A549 (cell line): ENCODE results near the gene C8G. TPM values are rescaled to one million over a fixed set of nuclear protein-coding genes. Genes with fewer than 3 reads are reported as not detected.

Source experiments
- ATAC-seq, 2 experiments: fragments of 200-7000 bp in 1 of 2; fragments of >200 bp in 1 of 2; cut with Nextera tagmentation in 1 of 2; cut with Tn5 transposase in 1 of 2; 3 replicates each; pipeline versions ENCODE4 v1.8.0 to v1.9.1; 2018 to 2020; ENCODE audit warnings: mild to moderate bottlenecking in 1 of 2, moderate library complexity in 1 of 2
- CTCF ChIA-PET: fragments of 300-600 bp; sonication (Branson Sonifier 250); formaldehyde crosslinking; extraction: SDS; loops from one replicate; lab custom pipeline; 2021; ENCODE audit warnings: antibody characterized with exemption, inconsistent platforms; lab: Yijun Ruan, JAX
- POLR2A ChIA-PET: fragments of 350-600 bp; formaldehyde crosslinking; extraction: SDS; loops from one replicate; lab custom pipeline; 2021; ENCODE audit warnings: antibody characterized with exemption, inconsistent platforms; lab: Yijun Ruan, JAX
- DNase-seq, 2 experiments: peaks; one replicate each; pipeline versions ENCODE4 v3.0.0 to v3.0.0-alpha.2; 2011 to 2016; ENCODE audit warnings: low read depth in 1 of 2, low spot score in 1 of 2
- FAIRE-seq: peaks from 2 replicates; lab custom pipeline; 2011; peaks lifted over from hg19 to GRCh38; lab: Jason Lieb, UNC
- H3K27ac ChIP-seq, 2 experiments: fragments of >200 bp; sonication (Bioruptor Twin); formaldehyde crosslinking; 3 replicates each; pipeline ENCODE4 v1.5.1; 2016 to 2017
- H3K4me1 ChIP-seq: fragments of >200 bp; sonication (Bioruptor Twin); formaldehyde crosslinking; 3 replicates; pipeline ENCODE4 v1.6.1; 2016
- H3K4me2 ChIP-seq: fragments of >200 bp; sonication (Bioruptor Twin); formaldehyde crosslinking; 3 replicates; pipeline ENCODE4 v1.6.1; 2016
- H3K4me3 ChIP-seq: fragments of >200 bp; sonication (Bioruptor Twin); formaldehyde crosslinking; 3 replicates; pipeline ENCODE4 v1.5.1; 2016
- H3K9me3 ChIP-seq: fragments of >200 bp; sonication (Bioruptor Twin); formaldehyde crosslinking; 3 replicates; pipeline ENCODE4 v1.6.1; 2016
- ELK1 ChIP-seq: fragments of 150-350 bp; IDR thresholded peaks from 2 replicates; pipeline ENCODE4 v1.6.1; 2014; ENCODE audit warnings: low read depth, mild to moderate bottlenecking, low read length
- FOSB ChIP-seq: fragments of 250-450 bp; sonication (Bioruptor Pico); IDR thresholded peaks from 2 replicates; pipeline ENCODE4 v1.5.0; 2020; ENCODE audit warnings: mild to moderate bottlenecking, moderate library complexity
- HOXA7 ChIP-seq: fragments of 250-450 bp; sonication (Bioruptor Pico); IDR thresholded peaks from 2 replicates; pipeline ENCODE4 v1.5.0; 2020; ENCODE audit warnings: mild to moderate bottlenecking, moderate library complexity
- JUN ChIP-seq, 2 experiments: fragments of >200 bp; sonication (Bioruptor Twin); formaldehyde crosslinking; IDR thresholded peaks; 2 replicates in 1 of 2; 3 replicates in 1 of 2; pipeline ENCODE4 v1.6.1; 2016 to 2017
- NFE2L2 ChIP-seq: fragments of 150-350 bp; conservative IDR thresholded peaks from 2 replicates; pipeline ENCODE4 v1.6.1; 2014; ENCODE audit warnings: low read length
- PBX3 ChIP-seq: IDR thresholded peaks from 2 replicates; pipeline ENCODE4 v1.6.1; 2012
- POLR2AphosphoS2 ChIP-seq: conservative IDR thresholded peaks from 2 replicates; pipeline ENCODE4 v1.6.1; 2012; ENCODE audit warnings: low read length, improper control_type of control experiment, inconsistent platforms
- RAD21 ChIP-seq, 2 experiments: fragments of >200 bp in 1 of 2; sonication (Bioruptor Twin) in 1 of 2; formaldehyde crosslinking in 1 of 2; IDR thresholded peaks in 1 of 2; conservative IDR thresholded peaks in 1 of 2; 2 replicates in 1 of 2; 3 replicates in 1 of 2; pipeline ENCODE4 v1.6.1; 2012 to 2018; ENCODE audit warnings: inconsistent platforms in 1 of 2
- RNF2 ChIP-seq: fragments of 200-600 bp; sonication (generic); IDR thresholded peaks from 2 replicates; pipeline ENCODE4 v1.6.1; 2016; ENCODE audit warnings: low read depth, mild to moderate bottlenecking, antibody characterized with exemption, moderate library complexity, borderline replicate concordance
- TP53 ChIP-seq: fragments of 250-450 bp; sonication (Bioruptor Pico); IDR thresholded peaks from 2 replicates; pipeline ENCODE4 v1.5.0; 2021; ENCODE audit warnings: mild to moderate bottlenecking, moderate library complexity
- ZC3H11A ChIP-seq: fragments of 450-650 bp; IDR thresholded peaks from 2 replicates; pipeline ENCODE4 v1.6.1; 2014; ENCODE audit warnings: antibody characterized with exemption, mild to moderate bottlenecking
- WGBS: methylation state at CpG from one replicate; pipeline ENCODE4 v1.1.6; 2017; ENCODE audit errors: missing lambda C conversion rate; 5-methylcytosine and 5-hydroxymethylcytosine counted together
- polyA plus RNA-seq, 4 experiments: library from polyadenylated mRNA; depleted of rRNA in 3 of 4; stranded (reverse); fragments of >200 nt; fragmentation: RNase III in 1 of 4; extraction: RNeasy Plus Mini Kit Qiagen cat#74134 plus additional on column Dnase treatment in 1 of 4; gene quantifications; 2 replicates in 3 of 4; 3 replicates in 1 of 4; pipeline ENCODE4 v1.2.3, GENCODE V29; 2011 to 2017

The C8G gene
- polyA plus RNA-seq, 2 of the 4 experiments (the other 2 are of a cell fraction): 0.45 to 1.3 TPM

- TF ChIP-seq NFE2L2 (no peak), HOXA7 (no peak), FOSB (CRISPR knock-in tag) (no peak), POLR2AphosphoS2 (no peak)
Measured at GRCh38 chr9:136995362-136995761, 50.3 kb downstream of the C8G start (continued).

- H3K9me3 ChIP-seq: peaks cover 3% of the 10 kb centered on the region; the same call in 1 of the 3 replicates
- peak overlapping the region; percentile 30 for H3K4me3 ChIP-seq
- no peak for TF ChIP-seq HOXA7
- TF ChIP-seq RAD21 (conservative IDR thresholded peaks at IDR 0.05 in 1 of 2, IDR thresholded peaks at IDR 0.05 in 1 of 2): no peak
- TF ChIP-seq PBX3: peak; percentile 21
- TF ChIP-seq RNF2: no peak
- no peak for TF ChIP-seq TP53
- no peak for TF ChIP-seq JUN (IDR thresholded peaks at IDR 0.05)
- TF ChIP-seq ZC3H11A: no peak
- TF ChIP-seq ELK1: no peak
- WGBS: 10% methylated on average over 2 of the region's 12 CpGs
- peak in 1 of 2 experiments; percentile 14; a peak in 3 of 6 replicates for ATAC-seq
- ChIA-PET CTCF (interaction anchor here (0.5 to 6.6 kb wide), 9 partner anchors 9 to 153 kb away, joined by 3 to 34 read pairs (median 5); partner anchors contain the start of genes ABCA2, AJM1 and NPDC1), POLR2A (interaction anchor here (0.8 to 1.7 kb wide), 5 partner anchors 18 to 148 kb away, joined by 3 to 6 read pairs (median 4); no protein-coding TSS in a partner anchor)
- FAIRE-seq: no peak
- peak overlapping the region; percentile 86 for H3K4me2 ChIP-seq
- peaks cover 53% of the 10 kb centered on the region for H3K4me1 ChIP-seq
- H3K27ac ChIP-seq: peak overlapping the region; percentile 59 to 84
- DNase-seq: no peak
Measured at GRCh38 chr9:136995772-136996311, 50.8 kb downstream of the C8G start.

Other genes with a start within 250 kb of the C8G start
Only the 30 nearest of the 32 such genes appear.
- gene DIPK1B, start 232.7 kb upstream of the C8G start, polyA plus RNA-seq (2011; rRNA removed): 6.7 and 8.8 TPM in 2 replicates
- 6.0 to 8.2 TPM (median 6.7 TPM) in 3 replicates for gene DIPK1B, start 232.7 kb upstream of the C8G start, polyA plus RNA-seq (2017; fragmentation: RNase III; extraction: RNeasy Plus Mini Kit Qiagen cat#74134 plus additional on column Dnase treatment)
- not detected in 2 replicates for gene LCN10, start 202.3 kb upstream of the C8G start, polyA plus RNA-seq (2011; rRNA removed)
- gene LCN10, start 202.3 kb upstream of the C8G start, polyA plus RNA-seq (2017; fragmentation: RNase III; extraction: RNeasy Plus Mini Kit Qiagen cat#74134 plus additional on column Dnase treatment): not detected in 3 replicates
- gene LCN6, start 196.7 kb upstream of the C8G start, polyA plus RNA-seq (2011; rRNA removed): not detected in 2 replicates
- not detected in 3 replicates for gene LCN6, start 196.7 kb upstream of the C8G start, polyA plus RNA-seq (2017; fragmentation: RNase III; extraction: RNeasy Plus Mini Kit Qiagen cat#74134 plus additional on column Dnase treatment)
- gene LCN8, start 187.0 kb upstream of the C8G start, polyA plus RNA-seq (2011; rRNA removed): not detected in 2 replicates
- gene LCN8, start 187.0 kb upstream of the C8G start, polyA plus RNA-seq (2017; fragmentation: RNase III; extraction: RNeasy Plus Mini Kit Qiagen cat#74134 plus additional on column Dnase treatment): not detected in 3 replicates
- gene LCN15, start 180.7 kb upstream of the C8G start, polyA plus RNA-seq (2011; rRNA removed): 0.10 and 0.24 TPM in 2 replicates
- 0.07 to 0.09 TPM in 2 of 3 replicates, not detected in the other for gene LCN15, start 180.7 kb upstream of the C8G start, polyA plus RNA-seq (2017; fragmentation: RNase III; extraction: RNeasy Plus Mini Kit Qiagen cat#74134 plus additional on column Dnase treatment)
- gene TMEM141, start 153.9 kb upstream of the C8G start, polyA plus RNA-seq (2011; rRNA removed): 64.5 and 78.0 TPM in 2 replicates
- gene TMEM141, start 153.9 kb upstream of the C8G start, polyA plus RNA-seq (2017; fragmentation: RNase III; extraction: RNeasy Plus Mini Kit Qiagen cat#74134 plus additional on column Dnase treatment): 69.9 to 71.0 TPM (median 70.7 TPM) in 3 replicates
- 1.4 and 1.6 TPM in 2 replicates for gene CCDC183, start 148.9 kb upstream of the C8G start, polyA plus RNA-seq (2011; rRNA removed)
- 0.58 to 1.1 TPM (median 0.90 TPM) in 3 replicates for gene CCDC183, start 148.9 kb upstream of the C8G start, polyA plus RNA-seq (2017; fragmentation: RNase III; extraction: RNeasy Plus Mini Kit Qiagen cat#74134 plus additional on column Dnase treatment)
- gene RABL6, start 137.3 kb upstream of the C8G start, polyA plus RNA-seq (2011; rRNA removed): 46.8 and 53.5 TPM in 2 replicates
- gene RABL6, start 137.3 kb upstream of the C8G start, polyA plus RNA-seq (2017; fragmentation: RNase III; extraction: RNeasy Plus Mini Kit Qiagen cat#74134 plus additional on column Dnase treatment): 70.3 to 72.2 TPM (median 71.4 TPM) in 3 replicates
- gene AJM1, start 102.8 kb upstream of the C8G start, polyA plus RNA-seq (2011; rRNA removed): 0.75 and 0.76 TPM in 2 replicates
- gene AJM1, start 102.8 kb upstream of the C8G start, polyA plus RNA-seq (2017; fragmentation: RNase III; extraction: RNeasy Plus Mini Kit Qiagen cat#74134 plus additional on column Dnase treatment): 3.0 to 3.6 TPM (median 3.2 TPM) in 3 replicates
- gene PHPT1, start 95.8 kb upstream of the C8G start, polyA plus RNA-seq (2011; rRNA removed): 104 and 123 TPM in 2 replicates
- gene PHPT1, start 95.8 kb upstream of the C8G start, polyA plus RNA-seq (2017; fragmentation: RNase III; extraction: RNeasy Plus Mini Kit Qiagen cat#74134 plus additional on column Dnase treatment): 234 to 261 TPM (median 239 TPM) in 3 replicates
- 1.3 and 1.5 TPM in 2 replicates for gene MAMDC4, start 92.9 kb upstream of the C8G start, polyA plus RNA-seq (2011; rRNA removed)
- gene MAMDC4, start 92.9 kb upstream of the C8G start, polyA plus RNA-seq (2017; fragmentation: RNase III; extraction: RNeasy Plus Mini Kit Qiagen cat#74134 plus additional on column Dnase treatment): 7.3 to 9.1 TPM (median 7.6 TPM) in 3 replicates
- 284 and 464 TPM in 2 replicates for gene EDF1, start 78.9 kb upstream of the C8G start, polyA plus RNA-seq (2011; rRNA removed)
- gene EDF1, start 78.9 kb upstream of the C8G start, polyA plus RNA-seq (2017; fragmentation: RNase III; extraction: RNeasy Plus Mini Kit Qiagen cat#74134 plus additional on column Dnase treatment): 472 to 560 TPM (median 477 TPM) in 3 replicates
- 23.8 and 24.5 TPM in 2 replicates for gene TRAF2, start 58.7 kb upstream of the C8G start, polyA plus RNA-seq (2011; rRNA removed)
- 36.4 to 49.4 TPM (median 39.5 TPM) in 3 replicates for gene TRAF2, start 58.7 kb upstream of the C8G start, polyA plus RNA-seq (2017; fragmentation: RNase III; extraction: RNeasy Plus Mini Kit Qiagen cat#74134 plus additional on column Dnase treatment)
- 37.3 and 37.5 TPM in 2 replicates for gene FBXW5, start 505 bp upstream of the C8G start, polyA plus RNA-seq (2011; rRNA removed)
- 59.3 to 61.4 TPM (median 59.5 TPM) in 3 replicates for gene FBXW5, start 505 bp upstream of the C8G start, polyA plus RNA-seq (2017; fragmentation: RNase III; extraction: RNeasy Plus Mini Kit Qiagen cat#74134 plus additional on column Dnase treatment)
- 0.74 and 1.8 TPM in 2 replicates for gene LCN12, start 7.0 kb downstream of the C8G start, polyA plus RNA-seq (2011; rRNA removed)
- gene LCN12, start 7.0 kb downstream of the C8G start, polyA plus RNA-seq (2017; fragmentation: RNase III; extraction: RNeasy Plus Mini Kit Qiagen cat#74134 plus additional on column Dnase treatment): 2.8 to 3.6 TPM (median 3.0 TPM) in 3 replicates
- gene PTGDS, start 32.3 kb downstream of the C8G start, polyA plus RNA-seq (2011; rRNA removed): 0.31 and 0.33 TPM in 2 replicates
- gene PTGDS, start 32.3 kb downstream of the C8G start, polyA plus RNA-seq (2017; fragmentation: RNase III; extraction: RNeasy Plus Mini Kit Qiagen cat#74134 plus additional on column Dnase treatment): 0.18 to 0.34 TPM (median 0.26 TPM) in 3 replicates
- 0.04 and 0.19 TPM in 2 replicates for gene LCNL1, start 37.8 kb downstream of the C8G start, polyA plus RNA-seq (2011; rRNA removed)
- 0.05 to 0.08 TPM (median 0.08 TPM) in 3 replicates for gene LCNL1, start 37.8 kb downstream of the C8G start, polyA plus RNA-seq (2017; fragmentation: RNase III; extraction: RNeasy Plus Mini Kit Qiagen cat#74134 plus additional on column Dnase treatment)
- 12.6 and 15.6 TPM in 2 replicates for gene PAXX, start 47.2 kb downstream of the C8G start, polyA plus RNA-seq (2011; rRNA removed)
- 50.7 to 57.0 TPM (median 53.2 TPM) in 3 replicates for gene PAXX, start 47.2 kb downstream of the C8G start, polyA plus RNA-seq (2017; fragmentation: RNase III; extraction: RNeasy Plus Mini Kit Qiagen cat#74134 plus additional on column Dnase treatment)
- 0.33 and 0.61 TPM in 2 replicates for gene CLIC3, start 51.3 kb downstream of the C8G start, polyA plus RNA-seq (2011; rRNA removed)
- 5.1 to 6.6 TPM (median 6.4 TPM) in 3 replicates for gene CLIC3, start 51.3 kb downstream of the C8G start, polyA plus RNA-seq (2017; fragmentation: RNase III; extraction: RNeasy Plus Mini Kit Qiagen cat#74134 plus additional on column Dnase treatment)
- gene ABCA2, start 83.0 kb downstream of the C8G start, polyA plus RNA-seq (2011; rRNA removed): 8.3 and 10.1 TPM in 2 replicates
- 23.0 to 25.6 TPM (median 24.7 TPM) in 3 replicates for gene ABCA2, start 83.0 kb downstream of the C8G start, polyA plus RNA-seq (2017; fragmentation: RNase III; extraction: RNeasy Plus Mini Kit Qiagen cat#74134 plus additional on column Dnase treatment)
- not detected in 2 replicates for gene FUT7, start 86.8 kb downstream of the C8G start, polyA plus RNA-seq (2011; rRNA removed)
- 0.07 TPM in 1 of 3 replicates, not detected in the others for gene FUT7, start 86.8 kb downstream of the C8G start, polyA plus RNA-seq (2017; fragmentation: RNase III; extraction: RNeasy Plus Mini Kit Qiagen cat#74134 plus additional on column Dnase treatment)
- 12.7 and 13.0 TPM in 2 replicates for gene NPDC1, start 100.9 kb downstream of the C8G start, polyA plus RNA-seq (2011; rRNA removed)
- gene NPDC1, start 100.9 kb downstream of the C8G start, polyA plus RNA-seq (2017; fragmentation: RNase III; extraction: RNeasy Plus Mini Kit Qiagen cat#74134 plus additional on column Dnase treatment): 33.2 to 40.6 TPM (median 40.2 TPM) in 3 replicates
- gene ENTPD2, start 108.8 kb downstream of the C8G start, polyA plus RNA-seq (2011; rRNA removed): 0.75 and 2.3 TPM in 2 replicates
- 0.71 to 1.2 TPM (median 1.1 TPM) in 3 replicates for gene ENTPD2, start 108.8 kb downstream of the C8G start, polyA plus RNA-seq (2017; fragmentation: RNase III; extraction: RNeasy Plus Mini Kit Qiagen cat#74134 plus additional on column Dnase treatment)
- 6.5 and 6.9 TPM in 2 replicates for gene SAPCD2, start 125.3 kb downstream of the C8G start, polyA plus RNA-seq (2011; rRNA removed)
- 13.1 to 16.4 TPM (median 14.6 TPM) in 3 replicates for gene SAPCD2, start 125.3 kb downstream of the C8G start, polyA plus RNA-seq (2017; fragmentation: RNase III; extraction: RNeasy Plus Mini Kit Qiagen cat#74134 plus additional on column Dnase treatment)
- 1.2 and 1.9 TPM in 2 replicates for gene UAP1L1, start 132.3 kb downstream of the C8G start, polyA plus RNA-seq (2011; rRNA removed)
- 4.8 to 7.8 TPM (median 6.0 TPM) in 3 replicates for gene UAP1L1, start 132.3 kb downstream of the C8G start, polyA plus RNA-seq (2017; fragmentation: RNase III; extraction: RNeasy Plus Mini Kit Qiagen cat#74134 plus additional on column Dnase treatment)
- 31.7 and 47.8 TPM in 2 replicates for gene MAN1B1, start 141.7 kb downstream of the C8G start, polyA plus RNA-seq (2011; rRNA removed)
- gene MAN1B1, start 141.7 kb downstream of the C8G start, polyA plus RNA-seq (2017; fragmentation: RNase III; extraction: RNeasy Plus Mini Kit Qiagen cat#74134 plus additional on column Dnase treatment): 45.1 to 48.6 TPM (median 47.0 TPM) in 3 replicates
- 27.6 and 36.0 TPM in 2 replicates for gene DPP7, start 169.5 kb downstream of the C8G start, polyA plus RNA-seq (2011; rRNA removed)
- 61.3 to 71.8 TPM (median 68.5 TPM) in 3 replicates for gene DPP7, start 169.5 kb downstream of the C8G start, polyA plus RNA-seq (2017; fragmentation: RNase III; extraction: RNeasy Plus Mini Kit Qiagen cat#74134 plus additional on column Dnase treatment)
- gene GRIN1, start 193.9 kb downstream of the C8G start, polyA plus RNA-seq (2011; rRNA removed): 0.11 and 0.13 TPM in 2 replicates
- 0.30 to 0.51 TPM (median 0.45 TPM) in 3 replicates for gene GRIN1, start 193.9 kb downstream of the C8G start, polyA plus RNA-seq (2017; fragmentation: RNase III; extraction: RNeasy Plus Mini Kit Qiagen cat#74134 plus additional on column Dnase treatment)
- 0.08 and 0.09 TPM in 2 replicates for gene LRRC26, start 224.8 kb downstream of the C8G start, polyA plus RNA-seq (2011; rRNA removed)
- 0.80 to 1.2 TPM (median 1.0 TPM) in 3 replicates for gene LRRC26, start 224.8 kb downstream of the C8G start, polyA plus RNA-seq (2017; fragmentation: RNase III; extraction: RNeasy Plus Mini Kit Qiagen cat#74134 plus additional on column Dnase treatment)
- gene TMEM210, start 226.8 kb downstream of the C8G start, polyA plus RNA-seq (2011; rRNA removed): not detected in 2 replicates
- not detected in 3 replicates for gene TMEM210, start 226.8 kb downstream of the C8G start, polyA plus RNA-seq (2017; fragmentation: RNase III; extraction: RNeasy Plus Mini Kit Qiagen cat#74134 plus additional on column Dnase treatment)